Stimulated activated CD8-positive, alpha-beta memory T cell treated with anti-CD3 and anti-CD28 coated beads, Interleukin-7, amount 100 ng/mL, for 24 hours (primary cell): Measurements from ENCODE around the gene TAS2R19.

Experiments used
- DNase-seq: peaks from one replicate; pipeline ENCODE4 v3.0.0-alpha.2; 2020; ENCODE audit warnings: low read depth

Gene TAS2R19

DNA sequence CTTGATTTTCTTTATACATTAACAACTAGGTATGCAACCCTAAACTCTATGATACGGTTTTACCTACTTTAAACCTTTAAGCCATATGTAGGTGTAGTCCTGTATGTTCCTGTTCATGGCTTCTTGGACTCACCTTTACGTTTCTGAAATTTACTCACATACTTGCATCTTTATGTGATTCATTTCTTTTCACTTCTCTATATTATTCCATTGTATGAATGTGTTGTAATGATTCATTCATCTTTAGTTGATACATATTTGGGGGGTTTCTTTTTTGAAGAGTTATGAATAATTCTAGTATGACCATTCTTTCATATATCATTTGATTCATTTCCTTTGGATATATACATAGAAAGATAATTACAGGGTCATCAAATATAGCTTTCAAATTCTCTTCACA lies 33.3 kb downstream of the TAS2R19 start:
- DNase-seq, result no peak

GRCh38 chr12:10986812-10987211 lies 35.6 kb downstream of the TAS2R19 start, which contains the start of gene TAS2R50:
TSS of gene TAS2R50 (minus strand) at chr12:10986912. CDS start at chr12:10986860, 52 bp downstream.
- DNase-seq, result no peak

- no peak for DNase-seq
Observed at GRCh38 chr12:10982244-10982643, 40.2 kb downstream of the TAS2R19 start.

DNA sequence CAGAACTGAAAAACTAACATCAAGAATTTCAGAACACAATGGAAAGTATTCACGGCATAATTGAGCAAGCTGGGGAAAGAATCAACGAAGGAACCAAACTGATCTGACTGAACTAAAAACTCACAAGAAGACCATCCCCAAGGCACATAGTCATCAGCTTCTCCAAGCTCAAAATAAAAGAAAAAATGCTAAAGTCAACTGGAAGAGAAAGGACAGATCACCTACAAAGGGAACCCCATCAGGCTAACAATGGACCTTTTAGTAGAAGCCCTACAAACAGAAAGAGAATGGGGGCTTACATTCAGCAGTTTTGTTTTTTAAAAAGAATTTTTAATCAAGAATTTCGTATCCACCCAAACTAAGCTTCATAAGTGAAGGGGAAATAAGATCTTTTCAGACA lies 47.5 kb downstream of the TAS2R19 start:
- no peak for DNase-seq
